Fibroblast of skin of right quadriceps (primary cell): ENCODE data around the gene COL27A1.

ENCODE experiments used
- DNase-seq: peaks from one replicate; pipeline ENCODE4 v3.0.0-alpha.2; 2013

The COL27A1 gene

GRCh38 chr9:114229295-114229694, 74.0 kb downstream of the COL27A1 start:
- DNase-seq, result no peak

- DNase-seq, result no peak
These were observed 74.7 kb downstream of the COL27A1 start for GRCh38 chr9:114230068-114230467.

GRCh38 chr9:114231273-114231672, 75.9 kb downstream of the COL27A1 start:
- DNase-seq, result no peak

- DNase-seq, result no peak
These were observed 76.5 kb downstream of the COL27A1 start for GRCh38 chr9:114231719-114232449.

- DNase-seq, result no peak
These were observed 78.3 kb downstream of the COL27A1 start for GRCh38 chr9:114233491-114234185.

- peak; percentile 28 for DNase-seq
These were observed 79.8 kb downstream of the COL27A1 start for GRCh38 chr9:114235033-114235661.

DNA sequence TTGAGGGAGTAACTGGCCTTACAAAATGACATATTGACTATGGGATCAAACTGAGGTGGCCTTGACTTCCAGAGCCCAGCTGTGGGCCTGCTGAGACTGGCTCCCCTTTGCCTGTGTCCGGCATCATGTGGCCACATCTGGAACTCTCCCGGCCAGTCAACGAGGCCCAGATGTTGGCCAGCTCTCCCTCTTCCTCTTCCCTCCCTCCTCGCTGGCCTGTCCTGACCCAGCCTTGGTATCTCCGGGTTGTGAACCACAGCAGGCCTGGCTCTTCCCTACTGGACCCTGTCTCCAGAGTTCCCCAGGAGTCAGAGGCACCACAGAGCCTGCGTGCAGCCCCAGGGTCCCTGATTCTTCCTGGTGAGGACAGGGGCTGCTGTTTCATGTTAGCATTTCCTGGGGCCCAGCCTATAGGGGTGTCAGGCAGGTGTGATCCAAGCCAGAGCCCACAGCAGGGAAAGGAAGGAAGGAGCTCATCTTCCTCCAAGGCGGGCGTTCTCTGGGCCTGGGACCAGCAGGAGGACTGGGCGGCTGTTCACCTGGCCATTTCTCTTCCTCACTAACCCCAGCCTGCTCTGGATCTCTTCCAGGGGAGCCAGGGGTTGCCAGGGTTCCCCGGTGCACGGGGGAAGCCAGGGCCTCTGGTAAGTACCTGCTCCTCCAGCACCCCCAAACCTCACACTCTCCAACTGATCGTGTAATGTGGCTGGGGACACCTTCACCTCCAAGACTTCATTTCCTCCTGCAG, 81.2 kb downstream of the COL27A1 start:
- DNase-seq, result no peak

DNA sequence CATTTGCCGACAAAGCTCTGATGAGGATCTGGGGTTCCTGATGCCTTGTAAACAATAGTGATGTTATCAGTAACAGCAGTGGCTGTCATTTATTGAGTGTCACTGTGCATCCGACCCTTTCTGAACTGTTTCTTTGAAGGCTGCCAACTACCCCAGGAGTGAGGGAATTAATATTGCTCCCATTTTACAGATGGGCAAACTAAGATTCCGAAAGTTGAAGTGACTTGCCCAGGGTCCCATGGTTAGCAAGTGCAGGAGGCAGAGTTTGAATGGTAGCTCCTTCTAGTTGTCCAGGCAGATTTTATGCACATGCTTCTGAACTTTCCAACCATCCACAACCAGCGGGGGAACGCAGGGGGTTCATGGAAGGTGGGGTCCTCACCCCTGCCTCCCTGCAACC, 81.9 kb downstream of the COL27A1 start:
- DNase-seq, result no peak

GRCh38 chr9:114237781-114238180, 82.4 kb downstream of the COL27A1 start:
- no peak for DNase-seq

- DNase-seq, result no peak
These were observed 83.1 kb downstream of the COL27A1 start for GRCh38 chr9:114238472-114238871.

DNA sequence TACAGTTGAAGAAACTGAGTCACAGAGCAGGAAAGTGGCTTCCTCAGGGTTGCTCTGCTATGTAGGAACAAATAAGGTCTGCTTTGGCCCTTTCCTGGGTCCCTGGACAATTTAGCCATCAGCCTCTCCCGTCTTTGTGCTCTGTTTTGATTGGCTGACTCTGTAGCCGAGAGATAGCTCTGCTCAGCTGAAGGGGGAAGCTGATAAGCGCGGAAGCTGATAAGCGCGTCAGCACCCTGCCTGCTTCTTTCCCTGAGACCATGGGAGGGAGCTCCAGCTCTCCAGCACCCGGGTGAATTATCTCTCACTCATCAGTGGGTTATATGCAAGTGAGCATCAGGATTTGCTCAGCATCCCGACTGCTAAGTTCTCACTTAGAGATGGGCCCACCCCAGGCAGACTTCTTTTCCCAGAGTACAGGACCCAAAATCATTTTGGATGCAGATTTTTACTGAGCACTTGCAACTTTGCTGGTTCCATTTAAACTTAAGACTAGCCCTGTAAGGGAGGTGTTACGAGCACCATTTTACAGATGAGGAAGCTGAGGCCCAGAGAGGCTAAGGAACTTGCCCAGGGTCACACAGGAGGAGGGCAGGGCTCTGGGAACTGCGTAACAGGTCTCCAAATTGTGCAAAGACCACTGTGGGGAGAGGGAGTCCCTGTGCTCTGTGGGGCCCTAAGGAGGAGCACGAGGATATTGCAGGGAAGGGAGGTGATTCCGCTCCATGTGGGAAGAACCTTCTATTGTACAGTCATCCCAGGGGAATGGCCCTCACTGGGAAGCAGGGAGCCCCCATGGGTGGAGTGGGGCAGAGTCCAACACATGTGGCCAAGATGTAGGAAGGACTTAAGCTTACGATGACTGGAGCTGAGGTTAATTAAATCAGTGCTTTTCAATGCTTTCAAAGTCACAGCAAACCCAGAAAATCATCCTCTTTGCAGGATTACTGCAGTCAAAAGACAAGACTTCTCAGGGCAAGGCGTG, 83.8 kb downstream of the COL27A1 start:
- DNase-seq, result peak; percentile 79

GRCh38 chr9:114240216-114240615, 84.9 kb downstream of the COL27A1 start:
- DNase-seq, result no peak

DNA sequence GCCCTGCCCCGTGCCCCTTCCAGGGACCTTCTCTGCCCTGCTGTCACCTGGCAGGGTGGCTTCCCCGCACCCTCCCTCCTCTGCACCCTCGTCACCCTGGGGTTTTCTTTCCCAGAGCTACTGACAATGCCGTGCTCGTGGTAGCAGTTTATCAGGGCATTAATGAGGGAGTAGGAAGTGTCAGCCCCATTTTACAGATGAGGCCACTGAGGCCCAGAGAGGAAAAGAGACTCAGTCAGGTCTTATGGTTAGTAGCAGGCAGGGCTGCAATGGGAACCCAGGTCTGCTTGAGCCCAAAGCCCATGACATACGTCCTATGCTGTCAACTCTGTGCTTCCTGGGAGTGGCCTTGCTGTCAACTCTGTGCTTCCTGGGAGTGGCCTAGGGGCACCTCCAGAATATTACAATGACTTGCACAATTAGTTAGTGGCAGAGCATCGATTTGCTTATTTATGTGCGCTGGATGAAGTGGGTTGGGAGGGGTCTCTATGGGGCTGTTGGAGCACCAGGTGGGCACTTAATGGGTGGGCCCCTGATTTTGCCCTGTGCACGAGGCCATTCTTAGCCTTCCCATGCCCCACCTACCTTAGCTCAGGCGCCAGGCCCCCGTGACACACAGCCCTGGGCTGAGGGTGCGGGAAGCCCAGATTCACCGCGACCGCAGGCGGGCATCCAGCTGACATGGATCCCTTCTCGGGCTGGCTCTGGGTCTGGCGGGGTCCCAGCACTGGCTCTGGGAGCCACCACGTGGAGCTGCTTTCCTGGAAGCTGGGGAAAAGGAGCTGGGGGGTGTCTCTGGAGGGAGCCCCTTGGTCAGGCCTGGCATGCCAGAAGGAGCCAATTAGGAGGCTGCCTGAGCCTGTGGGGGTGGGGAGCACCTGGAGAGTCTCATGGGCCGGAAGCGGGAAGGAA, 85.6 kb downstream of the COL27A1 start:
- DNase-seq, result no peak

DNA sequence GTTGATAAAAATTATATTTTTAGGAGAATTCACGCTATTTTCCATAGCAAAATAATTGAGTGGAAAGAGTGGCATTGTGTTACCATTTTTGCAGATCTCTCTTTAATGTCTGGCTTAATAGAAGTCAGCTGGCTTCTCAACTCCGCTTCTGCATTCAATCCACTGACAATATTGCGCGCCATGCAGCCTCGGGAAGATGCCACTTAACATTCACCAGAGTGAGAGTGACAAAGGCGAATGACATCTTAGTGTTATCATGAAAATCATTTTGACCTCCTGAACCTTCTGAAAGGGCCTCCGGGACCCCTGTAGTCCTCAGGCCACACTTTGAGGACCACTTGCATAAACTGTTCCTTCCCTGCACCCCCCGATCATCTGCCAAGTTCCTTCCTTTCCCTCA, 87.5 kb downstream of the COL27A1 start:
- no peak for DNase-seq

- DNase-seq, result no peak
These were observed 87.9 kb downstream of the COL27A1 start for GRCh38 chr9:114243240-114243639.

GRCh38 chr9:114244570-114244969, 89.2 kb downstream of the COL27A1 start:
- DNase-seq, result no peak

- peak; percentile 92 for DNase-seq
These were observed 91.2 kb downstream of the COL27A1 start for GRCh38 chr9:114246558-114246957.

- DNase-seq, result no peak
These were observed 91.7 kb downstream of the COL27A1 start for GRCh38 chr9:114247077-114247476.

DNA sequence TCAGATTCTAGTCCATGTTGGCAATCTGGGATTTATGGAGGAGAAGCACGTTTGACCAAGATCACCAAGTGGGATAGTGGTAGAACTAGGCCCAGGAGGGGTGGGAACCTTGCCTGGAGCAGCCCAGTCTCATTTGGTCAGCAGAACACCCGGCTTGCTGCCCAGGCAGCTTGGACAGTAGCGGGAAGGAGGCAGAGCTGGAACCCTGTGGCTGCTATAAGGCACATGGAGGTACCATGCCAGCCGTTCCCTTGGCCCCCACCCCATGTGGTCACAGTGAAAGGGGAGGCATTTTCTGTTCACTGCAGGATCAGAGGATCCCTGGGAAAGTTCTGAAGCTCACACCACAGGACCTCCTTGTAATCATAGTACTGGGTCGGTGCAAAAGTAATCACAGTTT, 92.2 kb downstream of the COL27A1 start:
- no peak for DNase-seq

- no peak for DNase-seq
These were observed 93.0 kb downstream of the COL27A1 start for GRCh38 chr9:114248299-114248707.
